HG02763 (cell line): ENCODE measurements around the gene GALNT18.

Experiments
- ATAC-seq: cut with Tn5 transposase; IDR thresholded peaks from one replicate; pipeline ENCODE4 v1.9.1; 2021; ENCODE audit warnings: mild to moderate bottlenecking, moderate library complexity; ENCODE audit not compliant: unreplicated experiment

The GALNT18 gene

DNA sequence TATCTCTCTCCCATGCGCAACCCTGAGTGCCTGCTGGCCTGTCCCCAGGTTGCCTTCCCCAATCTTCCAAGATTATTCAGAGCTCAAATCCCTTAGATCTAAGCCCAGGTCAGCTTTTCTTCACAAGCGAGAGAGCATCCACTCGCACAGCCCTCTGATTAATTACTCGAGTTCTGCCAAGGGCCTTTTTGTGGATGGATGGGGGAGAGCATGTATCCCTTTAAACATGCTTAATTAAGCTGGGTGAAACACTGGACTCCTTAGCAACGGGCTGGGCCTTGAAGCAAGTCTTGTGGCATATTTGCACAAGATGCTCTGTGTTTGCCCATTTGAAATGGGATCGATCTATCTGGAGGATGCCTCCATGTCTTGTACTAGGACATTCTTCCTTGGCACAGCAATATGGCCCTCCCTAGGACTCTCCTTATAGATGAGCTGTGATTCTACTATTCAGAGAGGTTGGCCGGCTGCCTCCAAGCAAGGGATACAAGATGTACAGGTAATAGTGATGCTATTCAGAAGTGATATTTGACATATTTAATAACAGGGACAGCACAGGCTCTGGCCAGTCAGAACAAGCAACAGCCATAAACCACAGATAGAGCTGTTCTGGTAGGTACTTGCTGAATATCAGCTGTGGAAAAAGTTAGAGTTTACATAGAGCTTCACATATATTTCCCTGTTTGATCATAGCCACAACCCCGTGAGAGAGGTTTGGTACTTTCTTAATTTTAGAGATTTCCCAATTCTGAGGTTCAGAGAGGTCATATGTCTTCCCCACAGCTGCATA lies 394.3 kb downstream of the GALNT18 start:
- ATAC-seq, result no peak
